HG03108 (cell line): ENCODE results near the gene SF1.
A peak's percentile ranks its signal among the peaks of the same experiment; 100 is the strongest.

Experiments used
- ATAC-seq: cut with Tn5 transposase; IDR thresholded peaks from one replicate; pipeline ENCODE4 v1.9.1; 2021; ENCODE audit warnings: moderate library complexity; ENCODE audit not compliant: unreplicated experiment

The SF1 gene

GRCh38 chr11:64728757-64729365 lies 49.5 kb downstream of the SF1 start:
- no peak for ATAC-seq

- ATAC-seq: no peak
Measured at GRCh38 chr11:64726867-64727530, 51.3 kb downstream of the SF1 start.

GRCh38 chr11:64726211-64726641 lies 52.1 kb downstream of the SF1 start:
- ATAC-seq: no peak

GRCh38 chr11:64724863-64725532 lies 53.3 kb downstream of the SF1 start:
- ATAC-seq: no peak

- ATAC-seq: no peak
Measured at GRCh38 chr11:64723907-64724862, 54.2 kb downstream of the SF1 start.

GRCh38 chr11:64723117-64723906 lies 55.0 kb downstream of the SF1 start, which contains the start of gene NRXN2:
Gene NRXN2, minus strand, starts transcription at chr11:64723197. Its CDS starts 9,498 bp downstream, at chr11:64713699.
- peak; percentile 92 for ATAC-seq

- no peak for ATAC-seq
Measured at GRCh38 chr11:64722141-64723065, 55.9 kb downstream of the SF1 start.

GRCh38 chr11:64721359-64721699 lies 57.0 kb downstream of the SF1 start:
- ATAC-seq: no peak

GRCh38 chr11:64720640-64721358 lies 57.5 kb downstream of the SF1 start:
- no peak for ATAC-seq

GRCh38 chr11:64720167-64720566 lies 58.2 kb downstream of the SF1 start:
- no peak for ATAC-seq

GRCh38 chr11:64719406-64719805 lies 58.9 kb downstream of the SF1 start:
- no peak for ATAC-seq

GRCh38 chr11:64718780-64719124 lies 59.6 kb downstream of the SF1 start:
- no peak for ATAC-seq

- ATAC-seq: no peak
Measured at GRCh38 chr11:64718084-64718779, 60.1 kb downstream of the SF1 start.

GRCh38 chr11:64717268-64717578 lies 61.1 kb downstream of the SF1 start:
- ATAC-seq: no peak

GRCh38 chr11:64716473-64717267 lies 61.7 kb downstream of the SF1 start:
- ATAC-seq: no peak

GRCh38 chr11:64715756-64716472 lies 62.4 kb downstream of the SF1 start:
- no peak for ATAC-seq

GRCh38 chr11:64715110-64715509 lies 63.2 kb downstream of the SF1 start:
- no peak for ATAC-seq
